DMS114 treated with DMSO at 0.1 percent for 48 hours (cell line): ENCODE results near the gene RNF114.

Experiments
- DNase-seq: peaks from one replicate; lab custom pipeline; 2025; ENCODE audit not compliant: unreplicated experiment; lab: John Stamatoyannopoulos, UW

The RNF114 gene

DNA sequence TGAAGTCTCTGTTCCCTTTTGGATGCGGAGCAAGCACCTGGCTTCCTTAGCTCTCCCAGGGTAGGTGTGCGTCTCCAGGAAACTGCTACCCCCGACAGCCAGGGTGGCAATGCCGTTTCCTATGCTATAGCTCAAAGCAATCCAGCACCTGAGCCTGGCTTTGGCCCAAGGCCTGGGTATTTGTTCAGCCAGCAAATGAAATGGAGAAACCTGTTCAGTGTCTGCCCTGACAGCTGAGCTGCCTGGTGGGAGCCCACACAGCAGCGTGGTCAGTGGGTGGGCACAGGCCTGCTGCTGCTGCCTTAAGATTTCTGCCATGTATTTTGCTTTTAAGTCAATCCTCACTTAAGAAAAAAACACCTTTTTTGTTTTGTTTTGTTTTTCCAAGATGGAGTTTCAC lies 34.6 kb upstream of the RNF114 start:
- DNase-seq: no peak

DNA sequence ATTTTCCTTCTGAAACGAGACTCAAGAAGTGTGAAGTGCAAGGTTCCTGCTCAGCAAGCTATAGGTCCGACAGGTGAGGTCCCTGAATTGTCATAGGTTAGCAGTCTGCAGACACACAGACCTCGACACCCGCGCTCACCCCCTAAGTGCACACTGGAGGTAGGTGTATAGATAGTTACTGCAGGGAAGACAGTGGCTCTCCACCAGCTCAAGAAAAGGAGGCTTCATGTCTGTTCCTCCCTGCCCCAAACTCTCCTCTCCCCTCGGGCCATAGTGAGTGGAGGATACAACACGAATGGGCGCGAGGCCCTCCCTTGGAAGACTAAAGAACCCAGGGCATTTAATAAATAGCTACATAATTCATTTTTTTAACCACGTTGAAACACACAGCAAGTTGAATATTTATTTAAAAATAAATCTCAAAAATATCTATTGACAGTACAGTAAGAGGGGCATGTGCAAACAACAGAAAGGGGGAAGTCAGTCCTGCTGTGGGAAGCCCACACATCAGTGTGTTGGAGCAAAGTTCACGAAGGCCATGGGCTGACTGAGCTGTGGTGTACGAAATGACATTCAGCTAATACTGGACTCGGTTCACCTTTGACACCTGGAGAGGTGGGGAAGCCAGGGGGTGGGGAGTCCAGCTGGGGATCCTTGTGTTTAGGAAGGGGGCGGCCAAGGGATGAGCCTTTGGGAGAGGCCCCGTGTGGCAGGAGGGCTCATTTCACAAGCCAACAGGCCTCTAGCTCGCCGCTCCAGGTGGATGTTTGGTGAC lies 31.6 kb upstream of the RNF114 start:
- DNase-seq: no peak

DNA sequence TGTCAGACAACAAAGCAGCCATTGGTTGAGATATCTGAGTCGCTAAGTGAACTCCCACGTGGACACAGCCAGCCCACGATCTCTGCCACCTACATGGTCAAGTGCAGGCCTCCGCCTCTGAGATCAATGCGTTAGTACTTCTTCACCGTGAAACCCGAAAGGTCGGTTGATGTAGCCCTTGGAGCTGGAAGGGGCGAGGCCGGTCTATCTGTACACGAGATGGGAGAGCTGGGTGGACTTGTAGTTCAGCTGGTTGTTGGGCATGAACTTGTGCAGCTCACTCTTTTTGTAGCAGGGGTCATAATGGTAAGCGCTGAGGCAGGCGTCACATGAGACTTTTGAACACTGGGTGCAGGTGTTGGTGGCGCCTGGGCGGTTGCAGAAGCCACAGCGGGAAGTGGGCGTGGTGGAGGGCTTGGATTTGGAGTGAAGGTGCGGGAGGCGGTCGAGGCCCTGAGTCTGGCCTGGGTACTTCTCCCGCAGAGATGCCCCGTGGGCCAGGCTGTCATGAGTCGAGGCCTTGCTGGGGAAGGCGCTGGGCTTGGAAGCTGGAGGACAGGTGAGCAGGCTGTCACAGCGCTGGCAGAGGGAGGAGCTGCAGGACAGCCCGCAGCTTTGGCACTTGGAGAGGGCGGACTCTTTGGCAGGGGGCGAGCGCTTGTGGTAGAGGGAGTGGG lies 30.6 kb upstream of the RNF114 start:
- no peak for DNase-seq

DNA sequence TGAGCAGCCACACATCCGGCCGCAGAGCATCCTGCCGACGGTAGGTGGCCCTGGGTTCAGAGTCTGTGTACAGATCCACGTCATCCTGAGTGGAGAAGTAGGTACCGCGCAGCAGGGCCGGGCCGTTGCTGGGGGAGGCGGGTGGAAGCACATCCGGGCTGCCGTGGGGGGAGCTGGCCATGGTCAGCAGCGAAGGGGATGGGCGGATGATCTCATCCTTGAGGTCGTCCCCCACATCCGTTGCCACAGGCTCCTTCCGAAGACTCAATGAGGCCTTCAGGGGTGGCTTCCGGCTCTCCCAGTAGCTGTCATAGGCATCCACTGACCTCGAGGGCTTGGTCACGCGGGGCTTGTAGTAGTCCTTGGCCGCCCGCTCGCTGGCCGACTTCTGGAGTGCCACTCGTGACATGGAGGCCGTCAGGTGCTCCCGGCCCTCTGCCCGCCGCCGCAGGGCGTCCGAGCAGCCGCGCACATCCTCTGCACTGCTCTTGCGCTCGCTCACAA lies 30.0 kb upstream of the RNF114 start:
- no peak for DNase-seq

DNA sequence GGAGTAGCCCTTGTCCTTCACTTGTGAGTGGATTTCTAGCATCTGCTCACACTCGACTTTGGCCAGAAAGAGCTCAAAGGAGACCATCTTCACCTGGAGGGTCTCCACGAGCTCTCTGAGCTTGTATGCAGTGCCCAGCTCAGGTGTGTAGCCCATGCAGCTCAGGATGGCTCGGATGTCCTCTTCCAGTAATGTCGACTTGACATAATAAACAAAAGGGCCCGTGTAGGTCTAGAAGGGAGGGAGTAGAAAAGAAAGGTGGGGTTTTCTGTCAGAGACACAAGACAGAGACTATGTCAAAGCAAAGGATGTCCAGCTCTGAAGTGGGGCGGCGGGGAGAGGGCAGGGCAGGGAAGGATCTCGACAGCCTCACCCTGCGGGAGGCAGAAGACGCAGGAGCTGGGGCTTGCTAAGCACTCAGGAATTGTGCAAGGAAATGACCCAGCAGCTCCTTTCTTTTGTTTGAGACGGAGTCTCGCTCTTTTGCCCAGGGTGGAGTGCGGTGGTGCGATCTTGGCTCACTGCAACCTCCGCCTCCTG lies 29.5 kb upstream of the RNF114 start:
- DNase-seq: no peak

DNA sequence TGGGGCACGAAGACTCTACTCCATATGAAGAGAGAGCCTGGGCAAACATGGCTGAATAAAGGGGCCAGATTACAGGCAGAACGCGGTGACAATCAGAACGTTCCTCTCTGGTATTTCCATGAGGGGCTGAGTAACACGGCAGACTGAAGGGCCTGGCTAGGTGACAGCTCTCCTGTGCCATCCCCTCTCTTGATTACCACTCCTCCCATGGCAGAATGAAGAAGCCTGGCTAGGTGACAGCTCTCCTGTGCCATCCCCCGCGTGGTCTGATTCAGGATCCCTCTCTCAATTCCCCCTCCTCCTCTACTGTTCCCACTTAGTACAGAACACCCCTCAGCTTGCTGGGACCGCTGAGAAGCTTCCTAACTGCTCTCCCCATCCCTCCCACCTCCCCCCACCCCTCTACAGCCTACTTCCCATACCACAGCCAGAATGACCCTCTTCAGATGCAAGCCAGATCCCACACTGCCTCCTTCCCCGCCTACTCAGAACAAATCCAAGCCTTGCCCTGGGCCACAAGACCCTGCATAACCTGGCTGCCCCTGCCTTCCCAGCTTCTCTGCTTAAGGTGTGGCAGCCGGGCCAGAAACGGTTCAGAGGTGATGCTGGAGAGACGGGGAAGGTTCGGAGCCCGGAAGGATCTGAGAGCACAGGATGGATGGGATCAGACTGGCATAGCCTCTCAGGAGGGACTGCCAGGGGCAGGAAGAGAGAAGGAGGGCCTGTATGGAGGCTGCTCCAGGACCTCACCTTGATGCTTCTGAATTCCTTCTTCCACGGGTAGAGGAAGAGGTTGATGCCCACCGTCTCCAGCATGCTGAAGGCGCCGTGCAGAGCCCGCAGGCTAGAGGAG lies 28.6 kb upstream of the RNF114 start:
- no peak for DNase-seq

GRCh38 chr20:49908258-49908565 lies 28.0 kb upstream of the RNF114 start:
- DNase-seq: no peak

GRCh38 chr20:49909499-49910339 lies 26.5 kb upstream of the RNF114 start:
- peak; percentile 31 for DNase-seq

DNA sequence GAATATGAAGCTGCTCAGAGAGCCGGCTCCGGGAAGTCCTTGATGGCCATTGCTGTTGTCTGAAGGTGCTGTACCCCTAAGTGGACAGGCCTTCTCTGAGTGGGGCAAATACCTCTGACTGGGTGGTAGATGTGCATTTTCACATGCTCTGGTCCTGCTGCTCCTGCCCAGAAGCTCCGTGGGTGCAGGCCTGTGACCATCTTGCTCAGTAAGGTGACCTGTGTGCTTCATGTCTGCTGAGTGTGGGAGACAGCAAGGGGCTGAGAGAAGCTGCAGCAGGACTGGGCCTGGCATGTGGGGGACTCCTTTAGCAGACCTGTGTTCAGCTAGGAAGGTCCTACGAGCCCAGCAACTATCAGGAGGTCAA lies 25.9 kb upstream of the RNF114 start:
- DNase-seq: no peak

DNA sequence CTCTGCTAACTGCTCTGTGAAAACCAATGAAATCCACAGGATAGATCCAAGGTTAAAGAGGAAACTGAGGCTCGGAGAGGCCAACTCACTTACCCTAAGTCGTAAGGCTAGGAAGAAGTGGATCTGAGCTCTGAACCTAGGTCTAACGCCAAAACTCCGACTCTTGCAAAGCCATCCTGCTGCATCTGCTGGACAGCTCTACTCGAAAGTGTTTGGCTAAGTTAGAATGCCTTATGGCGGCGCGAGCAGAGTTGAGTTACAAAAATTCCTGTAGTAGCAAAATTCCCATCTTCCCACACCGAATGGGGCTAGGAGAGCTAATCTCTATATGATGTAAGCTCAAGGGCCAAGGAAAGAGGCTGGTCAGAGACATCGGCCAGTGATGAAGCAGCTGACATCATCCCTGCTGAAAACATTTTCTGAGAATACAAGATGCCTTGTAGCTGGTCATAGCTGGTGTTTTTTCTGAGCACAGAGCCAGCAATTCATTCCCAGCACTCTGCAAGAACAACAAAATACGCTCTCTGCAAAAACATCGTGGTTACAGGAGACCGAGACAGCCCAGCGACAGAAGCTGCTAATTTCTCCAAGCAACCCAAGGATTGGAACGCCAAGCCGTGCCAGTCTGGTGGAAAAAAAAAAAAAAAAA lies 22.7 kb upstream of the RNF114 start:
- no peak for DNase-seq

GRCh38 chr20:49914310-49915117 lies 21.7 kb upstream of the RNF114 start:
- no peak for DNase-seq

- no peak for DNase-seq
Observed at GRCh38 chr20:49915118-49915379, 21.1 kb upstream of the RNF114 start.

- DNase-seq: peak; percentile 95
Observed at GRCh38 chr20:49915380-49916145, 20.6 kb upstream of the RNF114 start, which contains the start of gene SPATA2. Gene SPATA2, minus strand, starts transcription at chr20:49915529. Its CDS starts 7,039 bp downstream, at chr20:49908490.

DNA sequence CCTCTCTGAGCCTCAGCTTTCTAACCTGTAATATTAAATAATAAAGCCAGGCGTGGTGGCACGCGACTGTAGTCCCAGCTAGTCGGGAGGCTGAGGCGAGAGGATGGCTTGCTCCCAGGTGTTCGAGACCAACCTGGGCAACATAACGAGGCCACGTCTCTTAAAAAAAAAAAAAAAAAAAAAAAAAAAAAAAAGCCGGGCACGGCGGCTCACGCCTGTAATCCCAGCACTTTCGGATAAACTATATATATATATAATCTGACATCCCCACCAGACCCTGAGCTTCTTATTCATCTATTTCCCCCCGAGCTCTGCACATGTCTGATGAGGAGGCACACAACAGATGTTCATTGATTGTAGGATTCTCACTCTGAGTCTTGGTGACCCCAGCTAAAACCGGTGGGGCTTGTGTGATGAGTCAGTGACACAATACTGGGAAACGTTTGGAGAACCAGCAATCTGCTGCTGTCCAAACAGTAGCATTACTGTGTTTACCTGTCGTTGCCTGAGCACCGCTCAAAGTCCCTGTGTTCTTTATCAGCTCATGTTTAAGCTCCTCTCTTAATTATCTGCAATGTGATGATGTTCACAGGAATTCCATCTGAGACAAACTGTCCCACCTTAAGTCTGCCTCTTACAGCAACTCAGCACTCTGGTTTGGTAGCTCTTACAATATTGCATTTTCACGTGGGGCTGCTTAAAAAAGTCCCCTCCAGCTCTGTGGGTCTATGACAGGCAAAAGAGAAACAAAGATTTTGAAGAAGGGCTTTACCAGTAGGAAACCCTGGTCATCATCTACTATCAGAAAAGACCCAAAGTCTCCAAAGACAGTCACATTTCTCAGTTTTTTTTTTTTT lies 19.8 kb upstream of the RNF114 start:
- peak; percentile 56 for DNase-seq

DNA sequence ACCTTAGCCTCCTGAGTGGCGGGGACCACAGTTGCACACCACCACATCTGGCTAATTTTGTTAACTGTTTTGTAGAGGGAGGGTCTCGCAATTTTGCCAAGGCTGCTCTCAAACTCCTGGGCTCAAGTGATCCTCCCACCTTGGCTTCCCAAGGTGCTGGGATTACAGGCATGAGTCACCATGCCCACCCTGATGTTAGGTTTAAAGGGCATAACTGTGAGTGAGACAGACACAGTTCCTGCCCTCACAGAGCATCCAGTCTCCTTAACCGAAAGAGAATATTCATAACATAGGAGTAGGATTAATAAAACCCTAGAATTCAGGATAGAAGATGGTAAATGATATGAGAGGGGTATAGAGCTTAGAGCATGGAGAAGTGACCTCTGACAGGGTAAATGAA lies 17.8 kb upstream of the RNF114 start:
- DNase-seq: no peak

GRCh38 chr20:49919009-49919408 lies 17.2 kb upstream of the RNF114 start:
- DNase-seq: no peak

DNA sequence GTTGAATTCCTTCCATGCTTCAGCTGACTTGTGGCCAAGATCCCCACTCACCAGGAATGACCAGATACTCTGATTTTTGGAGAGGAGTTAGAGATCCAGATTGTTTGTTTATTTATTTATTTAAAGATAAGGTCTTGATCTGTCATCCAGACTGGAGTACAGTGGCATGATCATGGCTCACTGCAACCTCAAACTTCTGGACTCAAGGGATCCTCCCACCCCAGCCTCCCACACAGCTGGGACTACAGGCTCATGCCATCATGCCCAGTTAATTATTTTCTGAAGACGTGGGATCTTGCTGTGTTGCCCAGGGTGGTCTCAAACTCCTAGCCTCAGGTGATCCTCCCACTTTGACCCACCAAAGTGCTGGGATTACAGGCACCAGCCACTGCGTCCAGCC lies 16.7 kb upstream of the RNF114 start:
- no peak for DNase-seq

- DNase-seq: no peak
Observed at GRCh38 chr20:49924247-49924646, 11.9 kb upstream of the RNF114 start.
